Activated CD4-positive, alpha-beta T cell treated with anti-CD3 and anti-CD28 coated beads, Interleukin-2, amount 50 U/mL, for 48 hours (primary cell): ENCODE measurements around the gene PCDHAC2.

Source experiments
- DNase-seq, 2 experiments: peaks; one replicate each; pipeline ENCODE4 v3.0.0-alpha.2; 2020

PCDHAC2 gene

GRCh38 chr5:140966293-140967225, at the start of gene PCDHAC2:
PCDHAC2 (plus strand) TSS chr5:140966476; CDS start chr5:140966767, 291 bp downstream.
- DNase-seq, result no peak

GRCh38 chr5:140923601-140924000, 42.7 kb upstream of the PCDHAC2 start:
- DNase-seq, result no peak

GRCh38 chr5:140925806-140926442, 40.4 kb upstream of the PCDHAC2 start, which contains the start of gene PCDHAC1:
PCDHAC1 (plus strand) TSS chr5:140926299; CDS start chr5:140926893, 594 bp downstream.
- DNase-seq, result no peak

DNA sequence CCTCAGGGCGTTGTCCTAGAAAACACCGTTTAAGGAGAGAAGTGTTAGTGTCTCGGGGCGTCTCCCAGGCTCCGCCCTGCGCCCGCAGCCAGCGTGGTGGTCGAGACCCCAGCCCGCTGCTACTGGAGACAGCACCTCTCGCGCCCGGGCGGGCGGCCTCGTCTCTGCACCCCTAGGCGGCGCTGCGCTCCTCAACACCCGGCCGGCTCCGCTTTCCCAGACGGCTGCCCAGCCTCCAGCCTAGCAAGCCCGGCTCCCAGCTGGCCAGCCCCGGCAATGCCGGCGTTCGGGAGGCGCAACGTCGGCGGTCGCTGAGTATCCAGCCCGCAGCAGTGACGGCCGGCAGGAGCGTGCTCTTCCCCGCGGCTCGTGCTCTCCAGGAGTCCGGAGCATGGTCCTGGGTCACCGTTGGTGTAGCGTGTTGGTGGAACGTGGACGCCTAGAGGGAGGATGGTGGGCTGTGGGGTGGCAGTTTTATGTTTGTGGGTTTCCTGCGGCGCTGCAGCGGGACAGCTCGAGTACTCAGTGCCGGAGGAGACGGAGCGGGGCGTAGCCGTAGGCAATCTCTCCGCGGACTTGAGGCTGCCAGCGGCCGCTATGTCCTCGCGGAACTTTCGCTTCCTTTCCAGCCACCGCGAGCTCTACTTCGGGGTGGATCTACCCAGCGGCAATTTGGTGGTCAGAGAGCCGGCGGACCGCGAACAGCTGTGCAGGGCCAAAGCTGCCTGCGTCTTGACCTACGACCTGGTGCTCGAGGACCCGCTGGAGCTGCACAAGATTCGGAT, 39.6 kb upstream of the PCDHAC2 start:
- DNase-seq, result peak; percentile 34 to 53

GRCh38 chr5:140927228-140927573, 39.1 kb upstream of the PCDHAC2 start:
- DNase-seq, result no peak

DNA sequence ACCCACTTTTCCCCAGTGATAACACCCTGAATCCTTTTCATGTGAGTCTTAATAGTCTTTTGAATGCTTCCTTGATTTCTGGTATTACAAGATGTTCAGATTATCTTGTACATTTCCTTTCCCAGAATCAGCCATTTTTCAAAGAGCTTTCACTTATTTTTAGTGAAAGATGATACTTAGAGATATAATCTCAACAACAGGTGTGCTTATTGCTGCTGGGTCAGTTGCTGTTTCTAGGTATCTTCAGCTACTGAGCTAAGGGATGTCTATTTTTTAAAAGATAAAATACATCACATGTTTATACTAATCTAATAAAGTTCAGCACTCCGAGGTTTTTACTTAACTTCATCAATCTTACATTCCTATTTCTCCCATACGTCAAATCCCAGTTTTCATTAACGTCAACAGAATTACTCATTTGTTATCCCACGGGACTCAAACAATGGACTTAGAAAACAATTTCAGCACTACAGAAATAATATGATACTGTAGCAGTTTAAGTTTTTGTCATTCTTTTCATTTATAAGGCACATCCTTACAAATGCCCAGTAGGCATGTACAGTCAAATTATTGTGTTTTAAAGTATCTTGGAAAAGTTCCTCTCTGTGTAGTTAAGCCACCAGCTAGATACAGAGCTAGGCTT, 31.2 kb upstream of the PCDHAC2 start:
- no peak for DNase-seq

- no peak for DNase-seq
These were observed 19.7 kb upstream of the PCDHAC2 start for GRCh38 chr5:140946578-140946977.

DNA sequence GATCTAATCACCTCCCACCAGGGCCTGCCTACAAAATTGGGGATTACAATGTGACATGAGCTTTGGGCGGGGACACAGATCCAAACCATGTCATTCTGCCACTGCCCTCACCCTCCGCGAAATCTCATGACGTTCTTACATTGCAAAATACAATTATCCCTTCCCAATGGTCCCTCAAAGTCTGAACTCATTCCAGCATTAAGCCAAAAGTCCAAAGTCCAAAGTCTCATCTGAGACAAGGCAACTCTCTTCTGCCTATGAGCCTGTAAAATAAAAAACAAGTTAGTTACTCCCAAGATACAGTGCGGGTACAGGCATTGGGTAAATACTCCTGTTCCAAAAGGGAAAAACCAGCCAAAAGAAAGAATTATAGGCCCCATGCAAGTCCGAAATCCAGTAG, 14.6 kb upstream of the PCDHAC2 start:
- no peak for DNase-seq

GRCh38 chr5:140953234-140953633, 13.0 kb upstream of the PCDHAC2 start:
- no peak for DNase-seq

DNA sequence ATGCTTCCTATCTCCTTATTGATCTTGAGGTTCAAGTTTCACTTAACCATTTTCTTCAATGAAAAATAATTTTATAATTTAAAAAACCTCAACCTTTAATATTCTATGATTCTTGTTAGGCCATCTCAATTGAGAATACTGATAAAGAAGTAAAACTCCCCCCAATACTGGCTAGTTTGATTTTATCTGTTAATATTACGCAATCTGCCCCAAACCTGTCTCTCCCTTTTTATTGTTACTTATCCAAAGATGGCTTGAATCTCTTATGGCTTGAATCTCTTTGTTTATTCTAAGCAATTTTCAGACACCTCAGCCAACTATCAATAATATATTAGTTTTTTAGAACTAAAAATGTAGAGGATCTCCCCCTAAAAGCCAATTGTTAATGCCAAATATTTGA, 4.1 kb upstream of the PCDHAC2 start:
- DNase-seq, result no peak

DNA sequence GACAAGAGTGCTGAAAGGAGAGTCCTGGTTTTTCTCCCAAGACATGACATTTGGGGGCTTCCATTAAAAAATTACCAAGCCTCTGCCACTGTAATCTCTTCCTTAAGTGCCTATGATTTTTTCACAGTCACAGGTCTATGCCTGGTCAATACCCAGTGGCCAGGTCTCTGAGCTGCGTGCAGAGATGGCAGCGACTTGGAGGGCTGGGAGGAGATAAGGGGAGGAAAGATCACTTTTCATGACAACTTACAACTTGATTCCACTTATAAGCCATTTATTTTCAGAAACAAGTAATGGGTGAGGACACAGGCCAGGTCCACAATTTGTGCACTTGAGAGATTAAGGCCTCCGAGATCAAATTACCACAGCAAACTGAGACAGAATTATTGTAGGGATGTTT, 1.9 kb upstream of the PCDHAC2 start:
- DNase-seq, result no peak

GRCh38 chr5:140965905-140966292, 377 bp upstream of the PCDHAC2 start:
- no peak for DNase-seq

DNA sequence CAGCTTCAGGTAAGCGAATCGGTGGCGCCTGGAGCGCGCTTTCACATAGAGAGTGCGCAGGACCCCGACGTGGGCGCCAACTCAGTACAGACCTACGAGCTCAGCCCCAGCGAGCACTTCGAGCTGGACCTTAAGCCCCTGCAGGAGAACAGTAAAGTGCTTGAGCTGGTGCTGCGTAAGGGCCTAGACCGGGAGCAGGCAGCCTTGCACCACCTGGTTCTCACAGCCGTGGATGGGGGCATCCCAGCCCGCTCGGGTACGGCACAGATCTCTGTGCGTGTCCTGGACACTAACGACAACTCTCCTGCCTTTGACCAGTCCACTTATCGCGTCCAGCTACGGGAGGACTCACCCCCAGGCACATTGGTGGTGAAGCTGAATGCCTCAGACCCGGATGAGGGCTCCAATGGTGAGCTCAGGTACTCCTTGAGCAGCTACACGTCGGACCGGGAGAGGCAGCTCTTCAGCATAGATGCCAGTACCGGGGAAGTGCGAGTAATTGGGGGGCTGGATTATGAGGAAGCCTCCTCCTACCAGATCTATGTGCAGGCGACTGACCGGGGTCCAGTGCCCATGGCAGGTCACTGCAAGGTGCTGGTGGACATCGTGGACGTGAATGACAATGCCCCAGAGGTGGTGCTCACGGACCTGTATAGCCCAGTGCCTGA, 1.1 kb downstream of the PCDHAC2 start:
- no peak for DNase-seq

- DNase-seq, result no peak
These were observed 3.6 kb downstream of the PCDHAC2 start for GRCh38 chr5:140969880-140970279.

GRCh38 chr5:140973550-140973949, 7.3 kb downstream of the PCDHAC2 start:
- DNase-seq, result no peak

GRCh38 chr5:140977003-140977402, 10.7 kb downstream of the PCDHAC2 start:
- DNase-seq, result no peak

DNA sequence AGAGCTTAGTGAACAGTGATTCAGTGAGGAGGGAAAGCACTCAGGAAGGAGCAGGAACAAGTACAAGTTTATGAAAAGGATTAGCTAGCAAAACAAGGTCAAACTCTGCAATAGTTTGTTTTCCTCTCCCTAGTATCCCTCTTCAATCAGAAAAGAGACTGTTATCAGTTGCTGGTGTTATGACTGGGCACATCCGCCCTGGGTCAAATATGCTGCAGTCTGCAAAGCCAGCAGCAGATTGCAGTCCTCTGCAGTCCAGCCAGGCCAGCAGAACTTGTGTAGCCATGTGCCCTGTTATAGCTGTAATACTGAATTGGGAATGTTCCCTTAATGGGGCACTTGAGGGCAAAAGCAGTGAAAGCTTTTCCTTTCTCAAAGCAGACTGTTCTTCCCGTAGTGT, 12.0 kb downstream of the PCDHAC2 start:
- DNase-seq, result no peak

- no peak for DNase-seq
These were observed 12.7 kb downstream of the PCDHAC2 start for GRCh38 chr5:140978983-140979382.

- no peak for DNase-seq
These were observed 15.9 kb downstream of the PCDHAC2 start for GRCh38 chr5:140982083-140982716.

DNA sequence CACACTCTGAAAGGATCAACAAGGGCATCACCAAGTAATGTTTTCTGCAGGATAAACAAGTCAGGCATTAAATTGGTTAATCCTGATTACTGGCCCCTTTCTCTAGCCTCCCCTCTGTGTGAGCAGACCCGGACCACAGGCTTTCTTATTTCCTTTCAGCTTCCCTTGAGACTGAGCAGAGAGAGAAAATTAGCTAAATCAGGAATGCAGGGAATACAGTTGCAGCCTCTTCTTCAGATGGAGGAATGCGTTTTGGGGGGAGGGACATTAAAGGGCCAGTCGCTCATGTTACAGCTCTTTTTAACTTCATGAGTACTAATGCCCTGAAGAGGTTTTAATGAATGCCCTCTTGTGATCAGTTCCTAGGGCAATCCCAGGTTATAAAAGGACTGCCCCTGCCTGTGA, 19.8 kb downstream of the PCDHAC2 start:
- no peak for DNase-seq

DNA sequence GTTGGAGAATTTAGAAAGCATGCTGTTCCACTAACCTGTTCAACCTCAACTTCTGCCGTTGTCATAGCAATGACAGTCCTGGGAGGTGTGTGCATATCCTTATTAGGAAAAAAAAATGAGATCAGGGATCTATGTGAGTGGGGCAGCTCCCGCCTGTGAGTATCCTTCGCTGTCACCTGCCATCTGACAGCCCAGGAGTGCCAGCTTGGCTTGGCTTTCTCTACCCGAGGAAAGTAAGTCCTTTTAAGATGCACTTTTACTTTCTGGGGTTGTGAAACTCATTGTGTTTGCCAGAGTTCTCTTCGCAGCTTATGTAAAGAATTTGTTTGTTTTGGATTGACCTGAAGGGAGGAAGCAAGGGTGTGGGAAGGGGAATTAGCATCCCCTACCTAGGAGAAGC, 21.8 kb downstream of the PCDHAC2 start:
- DNase-seq, result no peak

- no peak for DNase-seq
These were observed 22.3 kb downstream of the PCDHAC2 start for GRCh38 chr5:140988608-140989007.
